Measurements from ENCODE around the gene SMAD6.

Gene SMAD6

DNA sequence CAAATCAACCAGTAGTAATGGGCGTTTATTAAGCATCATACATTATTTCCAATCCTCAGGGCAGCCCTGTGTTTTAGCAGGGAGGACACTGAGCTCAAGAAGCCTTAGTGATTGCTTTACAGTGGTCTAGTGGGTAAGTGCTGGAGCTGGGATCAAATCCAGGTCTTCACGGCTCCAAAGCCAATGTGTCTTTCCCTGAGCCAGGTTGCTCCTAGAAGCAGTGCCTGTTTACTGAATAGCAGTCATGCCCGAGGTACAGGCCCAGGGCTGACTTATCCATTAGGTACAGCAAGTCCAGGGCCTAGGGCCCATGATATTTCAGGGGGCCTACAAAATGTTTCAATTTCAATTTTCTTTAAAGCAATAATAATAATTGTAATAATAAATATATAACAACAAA is 9.6 kb upstream of the SMAD6 start:
- no peaks in the 10 kb centered on the region for H3K9me3 Mint-ChIP-seq
- H3K27me3 Mint-ChIP-seq (ENCODE audit: low read depth, poor library complexity) = peaks cover 3% of the 10 kb centered on the region
- H3K36me3 Mint-ChIP-seq (ENCODE audit: low read depth) = no peaks in the 10 kb centered on the region
- peaks cover 37% of the 10 kb centered on the region for H3K4me1 Mint-ChIP-seq
- peak overlapping the region; percentile 83 for H3K27ac Mint-ChIP-seq
- no peak for DNase-seq
- no peak overlapping the region for H3K4me3 Mint-ChIP-seq
- TF ChIP-seq, protein P1, sequence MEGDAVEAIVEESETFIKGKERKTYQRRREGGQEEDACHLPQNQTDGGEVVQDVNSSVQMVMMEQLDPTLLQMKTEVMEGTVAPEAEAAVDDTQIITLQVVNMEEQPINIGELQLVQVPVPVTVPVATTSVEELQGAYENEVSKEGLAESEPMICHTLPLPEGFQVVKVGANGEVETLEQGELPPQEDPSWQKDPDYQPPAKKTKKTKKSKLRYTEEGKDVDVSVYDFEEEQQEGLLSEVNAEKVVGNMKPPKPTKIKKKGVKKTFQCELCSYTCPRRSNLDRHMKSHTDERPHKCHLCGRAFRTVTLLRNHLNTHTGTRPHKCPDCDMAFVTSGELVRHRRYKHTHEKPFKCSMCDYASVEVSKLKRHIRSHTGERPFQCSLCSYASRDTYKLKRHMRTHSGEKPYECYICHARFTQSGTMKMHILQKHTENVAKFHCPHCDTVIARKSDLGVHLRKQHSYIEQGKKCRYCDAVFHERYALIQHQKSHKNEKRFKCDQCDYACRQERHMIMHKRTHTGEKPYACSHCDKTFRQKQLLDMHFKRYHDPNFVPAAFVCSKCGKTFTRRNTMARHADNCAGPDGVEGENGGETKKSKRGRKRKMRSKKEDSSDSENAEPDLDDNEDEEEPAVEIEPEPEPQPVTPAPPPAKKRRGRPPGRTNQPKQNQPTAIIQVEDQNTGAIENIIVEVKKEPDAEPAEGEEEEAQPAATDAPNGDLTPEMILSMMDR (IDR thresholded peaks at IDR 0.05) = no peak

DNA sequence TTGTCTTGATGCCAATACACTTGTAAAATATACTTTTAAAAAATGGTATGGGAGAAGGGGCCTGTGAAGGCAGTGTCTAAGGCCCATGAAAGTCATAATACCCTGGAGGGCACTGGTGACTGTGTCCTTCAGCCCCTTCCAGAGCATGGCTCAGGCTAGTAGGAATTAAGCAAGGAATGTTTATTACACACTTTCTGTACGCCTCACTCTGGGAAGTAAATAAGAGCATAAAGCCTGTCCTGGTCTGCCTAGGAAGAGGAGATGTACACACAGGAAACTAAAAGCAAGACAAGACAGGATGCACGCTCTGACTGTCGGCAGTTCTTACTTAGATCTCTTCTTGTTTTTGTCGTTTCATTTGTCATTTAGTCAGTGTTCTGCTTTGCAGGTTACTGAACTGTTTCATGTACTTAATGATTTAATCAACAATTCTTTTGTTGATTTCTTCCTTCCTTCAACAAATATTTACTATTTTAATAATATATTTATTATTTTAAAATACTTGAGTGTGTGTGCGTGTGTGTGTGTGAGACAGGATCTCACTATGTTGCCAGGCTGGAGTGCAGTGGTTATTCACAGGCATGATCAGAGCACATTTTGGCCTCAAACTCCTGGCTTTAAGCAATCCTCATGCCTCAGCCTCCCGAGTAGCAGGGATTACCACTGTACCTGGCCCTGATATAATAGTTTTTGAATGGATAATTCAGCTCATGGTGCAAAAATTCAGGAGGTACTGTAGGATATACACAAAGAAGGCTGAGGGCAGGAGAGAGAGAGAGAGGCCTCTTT is 9.0 kb upstream of the SMAD6 start:
- TF ChIP-seq, protein P1 (IDR thresholded peaks at IDR 0.05) = no peak
- Mint-ChIP-seq H3K9me3 (no peaks in the 10 kb centered on the region), H3K4me3 (no peak overlapping the region), H3K36me3 (ENCODE audit: low read depth) (no peaks in the 10 kb centered on the region), H3K27me3 (ENCODE audit: low read depth, poor library complexity) (peaks cover 3% of the 10 kb centered on the region), H3K4me1 (peaks cover 43% of the 10 kb centered on the region), H3K27ac (peak overlapping the region; percentile 51)
- no peak for DNase-seq

GRCh38 chr15:66696770-66697169 is 5.3 kb upstream of the SMAD6 start:
- peaks cover 3% of the 10 kb centered on the region for H3K27me3 Mint-ChIP-seq (ENCODE audit: low read depth, poor library complexity)
- no peaks in the 10 kb centered on the region for H3K9me3 Mint-ChIP-seq
- no peaks in the 10 kb centered on the region for H3K36me3 Mint-ChIP-seq (ENCODE audit: low read depth)
- H3K4me1 Mint-ChIP-seq = peaks cover 56% of the 10 kb centered on the region
- TF ChIP-seq, protein P1 (IDR thresholded peaks at IDR 0.05) = no peak
- H3K27ac Mint-ChIP-seq = no peak overlapping the region
- no peak for DNase-seq
- no peak overlapping the region for H3K4me3 Mint-ChIP-seq

GRCh38 chr15:66698318-66698961 is 3.6 kb upstream of the SMAD6 start:
- Mint-ChIP-seq H3K9me3 (no peaks in the 10 kb centered on the region), H3K36me3 (ENCODE audit: low read depth) (no peaks in the 10 kb centered on the region), H3K4me1 (peaks cover 47% of the 10 kb centered on the region), H3K27ac (no peak overlapping the region), H3K4me3 (no peak overlapping the region), H3K27me3 (ENCODE audit: low read depth, poor library complexity) (peaks cover 3% of the 10 kb centered on the region)
- TF ChIP-seq, protein P1 (IDR thresholded peaks at IDR 0.05) = peak; percentile 85
- peak; percentile 76 for DNase-seq

GRCh38 chr15:66698971-66699370 is 3.1 kb upstream of the SMAD6 start:
- H3K4me3 Mint-ChIP-seq = no peak overlapping the region
- no peak for DNase-seq
- no peaks in the 10 kb centered on the region for H3K36me3 Mint-ChIP-seq (ENCODE audit: low read depth)
- H3K27ac Mint-ChIP-seq = no peak overlapping the region
- peaks cover 47% of the 10 kb centered on the region for H3K4me1 Mint-ChIP-seq
- H3K27me3 Mint-ChIP-seq (ENCODE audit: low read depth, poor library complexity) = peaks cover 3% of the 10 kb centered on the region
- no peaks in the 10 kb centered on the region for H3K9me3 Mint-ChIP-seq
- TF ChIP-seq, protein P1 (IDR thresholded peaks at IDR 0.05) = no peak
